Measurements from ENCODE around the gene KIF12. TPM values are rescaled to one million over a fixed set of nuclear protein-coding genes. Genes with fewer than 3 reads are reported as not detected.
"Not testable (repeated sequence)": the region's sequence is repeated elsewhere in the genome, so short reads cannot be mapped to it uniquely, and the experiment has no call there.

Gene KIF12
- total and polyA plus RNA-seq, 5 donors from 2014 or later, result not detected

DNA sequence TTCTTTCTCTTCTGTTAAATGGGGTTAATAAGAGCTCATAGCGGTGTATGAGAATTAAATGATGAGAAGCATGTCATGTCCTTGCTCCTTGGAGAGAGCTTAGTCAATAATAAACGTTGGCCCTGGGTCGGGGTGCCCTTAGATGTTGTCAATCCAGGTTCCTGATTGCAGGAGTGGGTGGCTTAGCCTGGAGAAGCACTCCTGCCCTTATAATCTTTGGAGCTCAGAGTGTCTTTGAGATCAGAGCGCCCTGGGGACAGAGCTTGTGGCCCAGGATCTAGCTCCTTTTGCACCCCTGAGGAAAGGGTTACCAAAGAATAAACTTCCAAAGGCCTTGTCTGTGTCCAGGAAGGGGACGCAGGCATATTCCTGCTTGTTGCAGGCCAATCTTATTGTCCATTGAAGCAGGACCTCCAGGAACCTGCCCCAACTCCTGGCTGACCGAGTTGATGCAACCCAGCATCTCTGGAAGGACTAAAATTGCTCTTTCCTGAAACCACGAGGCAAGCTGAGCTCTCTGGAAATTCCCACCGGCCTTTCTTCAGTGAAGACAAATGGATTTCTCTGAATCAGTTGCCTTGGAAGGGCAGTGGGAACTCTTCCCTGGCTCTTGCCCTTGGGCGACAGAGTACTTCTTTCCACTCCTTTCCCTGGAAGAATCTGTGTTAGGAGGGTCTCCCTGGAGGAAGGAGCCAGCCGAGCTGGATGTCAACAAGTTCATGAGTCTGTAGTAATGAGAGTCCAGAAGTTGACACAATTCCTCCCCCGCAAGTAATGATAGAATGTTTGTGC lies 14.6 kb downstream of the KIF12 start:
- Mint-ChIP-seq H3K4me1 (peaks cover 0 to 5% (median 3%) of the 10 kb centered on the region in 4 donors), H3K9me3 (no peaks in the 10 kb centered on the region), H3K4me3 (no peak overlapping the region), H3K36me3 (no peaks in the 10 kb centered on the region), H3K27ac (no peak overlapping the region), H3K27me3 (no peaks in the 10 kb centered on the region)
- Histone ChIP-seq H3K27ac (ENCODE audit: insufficient read depth, low read length, poor library complexity, severe bottlenecking) (no peak overlapping the region), H3K4me1 (ENCODE audit: control insufficient read depth, insufficient read depth, low read length, poor library complexity, severe bottlenecking) (no peaks in the 10 kb centered on the region), H3K27me3 (ENCODE audit: control insufficient read depth, insufficient read depth, low read length) (no peaks in the 10 kb centered on the region), H3K4me3 (ENCODE audit: low read depth, low read length) (no peak overlapping the region), H3K9me3 (ENCODE audit: control insufficient read depth in 2 of 2, low read length in 2 of 2) (no peaks in the 10 kb centered on the region), H3K36me3 (ENCODE audit: control insufficient read depth, insufficient read depth, low read length) (no peaks in the 10 kb centered on the region)
- ATAC-seq (ENCODE audit: low read depth in 2 of 2) (no peak), DNase-seq (no peak)

GRCh38 chr9:114083666-114084065 lies 15.4 kb downstream of the KIF12 start:
- ATAC-seq (ENCODE audit: low read depth in 2 of 2), result no peak
- Mint-ChIP-seq H3K9me3 (peaks cover 0 to 1% (median 0%) of the 10 kb centered on the region in 7 donors), H3K27me3 (peaks cover 4% of the 10 kb centered on the region), H3K36me3 (no peaks in the 10 kb centered on the region), H3K27ac (no peak overlapping the region), H3K4me3 (no peak overlapping the region), H3K4me1 (peaks cover 0 to 5% (median 3%) of the 10 kb centered on the region in 4 donors)
- Histone ChIP-seq H3K4me3 (ENCODE audit: low read depth, low read length) (no peak overlapping the region), H3K4me1 (ENCODE audit: control insufficient read depth, insufficient read depth, low read length, poor library complexity, severe bottlenecking) (no peaks in the 10 kb centered on the region), H3K27me3 (ENCODE audit: control insufficient read depth, insufficient read depth, low read length) (no peaks in the 10 kb centered on the region), H3K27ac (ENCODE audit: insufficient read depth, low read length, poor library complexity, severe bottlenecking) (no peak overlapping the region), H3K9me3 (ENCODE audit: control insufficient read depth in 2 of 2, low read length in 2 of 2) (no peaks in the 10 kb centered on the region), H3K36me3 (ENCODE audit: control insufficient read depth, insufficient read depth, low read length) (no peaks in the 10 kb centered on the region)
- no peak for DNase-seq

- H3K27me3 Mint-ChIP-seq; H3K36me3 ChIP-seq (ENCODE audit: control insufficient read depth, insufficient read depth, low read length); H3K9me3 Mint-ChIP-seq; DNase-seq; H3K4me3 ChIP-seq (ENCODE audit: low read depth, low read length); H3K4me3 Mint-ChIP-seq; H3K27me3 ChIP-seq (ENCODE audit: control insufficient read depth, insufficient read depth, low read length); H3K4me1 Mint-ChIP-seq; H3K27ac Mint-ChIP-seq; ATAC-seq (ENCODE audit: low read depth in 2 of 2); H3K27ac ChIP-seq (ENCODE audit: insufficient read depth, low read length, poor library complexity, severe bottlenecking); H3K9me3 ChIP-seq (ENCODE audit: control insufficient read depth in 2 of 2, low read length in 2 of 2); H3K4me1 ChIP-seq (ENCODE audit: control insufficient read depth, insufficient read depth, low read length, poor library complexity, severe bottlenecking); H3K36me3 Mint-ChIP-seq: not testable (repeated sequence)
Measured at GRCh38 chr9:114082763-114083412, 16.2 kb downstream of the KIF12 start.

DNA sequence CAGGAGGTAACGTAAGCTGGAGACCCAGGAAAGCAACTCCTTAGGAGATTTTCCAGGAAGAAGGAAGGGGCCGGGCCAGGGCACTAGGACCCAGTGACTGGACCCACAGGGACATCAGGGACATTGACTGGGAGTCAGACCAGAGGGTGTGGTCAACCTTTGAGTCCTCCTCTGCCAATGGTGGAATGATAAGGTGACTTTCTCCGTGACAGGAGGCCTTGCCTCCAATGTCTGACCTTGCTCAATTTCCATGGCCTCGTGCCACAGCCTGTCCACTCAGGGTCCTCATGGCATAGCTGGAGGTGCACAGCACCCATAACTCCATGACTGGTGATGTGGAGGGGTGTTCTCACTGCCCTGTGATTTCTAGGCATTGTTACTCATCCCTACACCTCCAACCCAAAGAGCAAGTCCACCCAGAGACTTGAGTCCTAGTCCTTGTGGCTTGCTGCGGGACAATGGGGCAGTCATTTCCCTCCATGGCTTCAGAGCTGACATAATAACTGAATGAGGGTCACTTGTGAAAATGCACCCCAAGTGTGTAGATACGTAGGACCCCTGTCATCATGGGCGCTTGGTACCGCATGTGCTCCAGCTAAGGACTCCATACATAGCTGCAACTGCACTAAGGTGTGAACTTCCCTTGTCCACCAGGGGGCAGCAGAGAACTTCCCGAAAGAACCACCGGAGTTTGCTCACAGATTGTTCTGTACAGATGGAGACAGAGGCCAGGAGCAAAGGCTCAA lies 16.9 kb downstream of the KIF12 start:
- Mint-ChIP-seq H3K4me1 (peaks cover 0 to 5% (median 3%) of the 10 kb centered on the region in 4 donors), H3K27me3 (peaks cover 4% of the 10 kb centered on the region), H3K9me3 (peaks cover 0 to 1% (median 0%) of the 10 kb centered on the region in 7 donors), H3K27ac (no peak overlapping the region), H3K4me3 (no peak overlapping the region), H3K36me3 (no peaks in the 10 kb centered on the region)
- Histone ChIP-seq H3K4me1 (ENCODE audit: control insufficient read depth, insufficient read depth, low read length, poor library complexity, severe bottlenecking) (no peaks in the 10 kb centered on the region), H3K4me3 (ENCODE audit: low read depth, low read length) (no peak overlapping the region), H3K9me3 (ENCODE audit: control insufficient read depth in 2 of 2, low read length in 2 of 2) (no peaks in the 10 kb centered on the region), H3K36me3 (ENCODE audit: control insufficient read depth, insufficient read depth, low read length) (no peaks in the 10 kb centered on the region), H3K27ac (ENCODE audit: insufficient read depth, low read length, poor library complexity, severe bottlenecking) (no peak overlapping the region), H3K27me3 (ENCODE audit: control insufficient read depth, insufficient read depth, low read length) (no peaks in the 10 kb centered on the region)
- peak; percentile 41 to 63 for ATAC-seq (ENCODE audit: low read depth in 2 of 2)
- peak; percentile 41 to 76 (median 62) for DNase-seq

DNA sequence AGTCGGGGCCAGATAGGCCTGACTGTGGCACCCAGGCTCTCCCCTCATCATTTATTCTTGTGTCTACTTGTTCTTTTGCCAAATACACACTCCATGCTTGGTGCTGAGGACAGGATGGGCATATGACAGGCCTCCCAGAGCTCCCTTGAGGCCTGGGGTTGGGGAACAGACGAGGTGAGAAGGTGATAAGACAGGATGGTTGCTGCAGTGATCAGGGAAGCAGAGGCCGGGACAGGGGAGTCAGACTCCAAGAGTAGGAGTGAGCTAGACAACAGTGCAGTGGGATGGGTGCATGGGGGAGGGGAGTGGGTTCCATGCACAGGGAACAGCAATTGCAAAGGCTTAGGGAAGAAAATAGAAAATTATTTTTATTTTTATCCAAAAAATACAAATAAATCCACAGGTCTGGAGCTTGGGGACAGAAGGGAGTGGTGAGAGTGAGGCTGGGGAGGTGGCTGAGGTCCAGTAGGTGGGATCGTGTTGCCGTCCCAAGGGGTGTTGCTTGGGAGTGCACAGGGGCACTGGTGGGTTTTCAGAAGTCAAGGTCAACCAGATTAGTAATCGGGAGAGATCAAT lies 17.6 kb downstream of the KIF12 start:
- peaks cover 0 to 5% (median 3%) of the 10 kb centered on the region in 4 donors for H3K4me1 Mint-ChIP-seq
- no peak for DNase-seq
- H3K36me3 ChIP-seq (ENCODE audit: control insufficient read depth, insufficient read depth, low read length), result no peaks in the 10 kb centered on the region

GRCh38 chr9:114080773-114081440 lies 18.2 kb downstream of the KIF12 start:
- Mint-ChIP-seq H3K36me3 (no peaks in the 10 kb centered on the region), H3K4me3 (no peak overlapping the region), H3K27ac (no peak overlapping the region), H3K4me1 (peaks cover 0 to 5% (median 3%) of the 10 kb centered on the region in 4 donors), H3K27me3 (peaks cover 4% of the 10 kb centered on the region), H3K9me3 (peaks cover 0 to 2% (median 0%) of the 10 kb centered on the region in 7 donors)
- Histone ChIP-seq H3K4me1 (ENCODE audit: control insufficient read depth, insufficient read depth, low read length, poor library complexity, severe bottlenecking) (no peaks in the 10 kb centered on the region), H3K27me3 (ENCODE audit: control insufficient read depth, insufficient read depth, low read length) (no peaks in the 10 kb centered on the region), H3K4me3 (ENCODE audit: low read depth, low read length) (no peak overlapping the region), H3K9me3 (ENCODE audit: control insufficient read depth in 2 of 2, low read length in 2 of 2) (no peaks in the 10 kb centered on the region), H3K27ac (ENCODE audit: insufficient read depth, low read length, poor library complexity, severe bottlenecking) (no peak overlapping the region), H3K36me3 (ENCODE audit: control insufficient read depth, insufficient read depth, low read length) (no peaks in the 10 kb centered on the region)
- no peak for DNase-seq
- ATAC-seq (ENCODE audit: low read depth in 2 of 2), result no peak

More for the DNA sequence above, 17.6 kb downstream of the KIF12 start:
- H3K36me3 Mint-ChIP-seq, result no peaks in the 10 kb centered on the region
- H3K4me3 Mint-ChIP-seq, result no peak overlapping the region
- H3K4me1 ChIP-seq (ENCODE audit: control insufficient read depth, insufficient read depth, low read length, poor library complexity, severe bottlenecking), result no peaks in the 10 kb centered on the region
- no peak overlapping the region for H3K27ac ChIP-seq (ENCODE audit: insufficient read depth, low read length, poor library complexity, severe bottlenecking)
- H3K27me3 Mint-ChIP-seq, result peaks cover 4% of the 10 kb centered on the region
- no peak for ATAC-seq (ENCODE audit: low read depth in 2 of 2)
- no peaks in the 10 kb centered on the region for H3K9me3 ChIP-seq (ENCODE audit: control insufficient read depth in 2 of 2, low read length in 2 of 2)
- H3K27ac Mint-ChIP-seq, result no peak overlapping the region
- peaks cover 0 to 1% (median 0%) of the 10 kb centered on the region in 7 donors for H3K9me3 Mint-ChIP-seq
- no peak overlapping the region for H3K4me3 ChIP-seq (ENCODE audit: low read depth, low read length)
- H3K27me3 ChIP-seq (ENCODE audit: control insufficient read depth, insufficient read depth, low read length), result no peaks in the 10 kb centered on the region

GRCh38 chr9:114080195-114080772 lies 18.8 kb downstream of the KIF12 start:
- ATAC-seq (ENCODE audit: low read depth in 2 of 2), result no peak
- no peak overlapping the region for H3K27ac ChIP-seq (ENCODE audit: insufficient read depth, low read length, poor library complexity, severe bottlenecking)
- H3K4me1 ChIP-seq (ENCODE audit: control insufficient read depth, insufficient read depth, low read length, poor library complexity, severe bottlenecking), result no peaks in the 10 kb centered on the region
- H3K4me3 ChIP-seq (ENCODE audit: low read depth, low read length), result no peak overlapping the region
- no peaks in the 10 kb centered on the region for H3K27me3 ChIP-seq (ENCODE audit: control insufficient read depth, insufficient read depth, low read length)
- peaks cover 0 to 2% (median 0%) of the 10 kb centered on the region in 7 donors for H3K9me3 Mint-ChIP-seq
- no peaks in the 10 kb centered on the region for H3K36me3 ChIP-seq (ENCODE audit: control insufficient read depth, insufficient read depth, low read length)
- DNase-seq, result no peak
- peaks cover 4% of the 10 kb centered on the region for H3K27me3 Mint-ChIP-seq
- no peak overlapping the region for H3K4me3 Mint-ChIP-seq
- peaks cover 0 to 5% (median 3%) of the 10 kb centered on the region in 4 donors for H3K4me1 Mint-ChIP-seq
- H3K9me3 ChIP-seq (ENCODE audit: control insufficient read depth in 2 of 2, low read length in 2 of 2), result no peaks in the 10 kb centered on the region
- no peak overlapping the region for H3K27ac Mint-ChIP-seq
- no peaks in the 10 kb centered on the region for H3K36me3 Mint-ChIP-seq
